HL-60 (cell line): Measurements from ENCODE around the gene SORCS2.

Source experiments
- CTCF ChIP-seq: IDR thresholded peaks from one replicate; pipeline ENCODE4 v1.5.1; 2011; ENCODE audit warnings: low read length, control low read depth, inconsistent platforms; ENCODE audit not compliant: insufficient read depth
- GABPA ChIP-seq: IDR thresholded peaks from 2 replicates; pipeline ENCODE4 v1.6.1; 2012; ENCODE audit warnings: low read depth
- POLR2AphosphoS5 ChIP-seq: IDR thresholded peaks from 2 replicates; pipeline ENCODE4 v1.6.1; 2012; ENCODE audit warnings: low read depth
- REST ChIP-seq: IDR thresholded peaks from 2 replicates; pipeline ENCODE4 v1.6.1; 2012; ENCODE audit warnings: low read depth; ENCODE audit not compliant: insufficient replicate concordance

GRCh38 chr4:7538518-7538917 lies 346.2 kb downstream of the SORCS2 start:
- no peak for TF ChIP-seq CTCF
- no peak for TF ChIP-seq REST
- no peak for TF ChIP-seq POLR2AphosphoS5
- TF ChIP-seq GABPA = no peak
